HepG2 (cell line): ENCODE data around the gene FXN. TPM values are rescaled to one million over a fixed set of nuclear protein-coding genes. Genes with fewer than 3 reads are reported as not detected.

Experiments
- ARID3A ChIP-seq: IDR thresholded peaks from 2 replicates; pipeline ENCODE4 v1.6.1; 2012; ENCODE audit warnings: low read depth, low read length, improper control_type of control experiment
- BORCS8-MEF2B ChIP-seq: sonication (generic); formaldehyde crosslinking; IDR thresholded peaks from 2 replicates; pipeline ENCODE4 v1.8.0; 2022; ENCODE audit warnings: mild to moderate bottlenecking, missing genetic modification reagents
- CSRNP1 ChIP-seq: sonication (generic); formaldehyde crosslinking; IDR thresholded peaks from 2 replicates; pipeline ENCODE4 v1.8.1; 2023; ENCODE audit warnings: mild to moderate bottlenecking, missing genetic modification reagents
- DPF2 ChIP-seq: sonication (generic); formaldehyde crosslinking; IDR thresholded peaks from 2 replicates; pipeline ENCODE4 v1.4.0; 2020; ENCODE audit warnings: mild to moderate bottlenecking, low read depth, missing genetic modification reagents, borderline replicate concordance
- HNRNPK ChIP-seq: fragments of 200-400 bp; formaldehyde crosslinking; IDR thresholded peaks from 2 replicates; pipeline ENCODE4 v1.6.1; 2018; ENCODE audit warnings: low read length, low read depth, moderate library complexity, mild to moderate bottlenecking; ENCODE audit not compliant: poor library complexity, severe bottlenecking
- MAF1 ChIP-seq: sonication (generic); formaldehyde crosslinking; IDR thresholded peaks from 2 replicates; pipeline ENCODE4 v1.5.0; 2020; ENCODE audit warnings: missing genetic modification reagents, borderline replicate concordance
- PPARG ChIP-seq: conservative IDR thresholded peaks from 2 replicates; pipeline ENCODE4 v1.6.1; 2016; ENCODE audit warnings: missing biosample characterization, missing genetic modification reagents
- PRDM10 ChIP-seq: sonication (generic); formaldehyde crosslinking; IDR thresholded peaks from 2 replicates; pipeline ENCODE4 v1.4.0; 2020; ENCODE audit warnings: low read depth, missing genetic modification reagents
- SP140L ChIP-seq: sonication (generic); formaldehyde crosslinking; IDR thresholded peaks from 2 replicates; pipeline ENCODE4 v1.4.0; 2020; ENCODE audit warnings: missing genetic modification reagents, borderline replicate concordance
- TEF ChIP-seq: sonication (generic); formaldehyde crosslinking; IDR thresholded peaks from 2 replicates; pipeline ENCODE4 v1.5.0; 2020; ENCODE audit warnings: missing genetic modification reagents
- ZBED4 ChIP-seq: sonication (generic); formaldehyde crosslinking; IDR thresholded peaks from 2 replicates; pipeline ENCODE4 v1.4.0; 2020; ENCODE audit warnings: missing genetic modification reagents, borderline replicate concordance
- ZNF251 ChIP-seq: sonication (generic); formaldehyde crosslinking; IDR thresholded peaks from 2 replicates; pipeline ENCODE4 v1.9.0; 2021; ENCODE audit warnings: mild to moderate bottlenecking, missing genetic modification reagents
- ZNF343 ChIP-seq: sonication (generic); formaldehyde crosslinking; IDR thresholded peaks from 2 replicates; pipeline ENCODE4 v1.4.0; 2020; ENCODE audit warnings: mild to moderate bottlenecking, missing genetic modification reagents
- ZNF383 ChIP-seq: sonication (generic); formaldehyde crosslinking; IDR thresholded peaks from 2 replicates; pipeline ENCODE4 v1.4.0; 2020; ENCODE audit warnings: missing genetic modification reagents, mild to moderate bottlenecking, borderline replicate concordance
- ZNF556 ChIP-seq: sonication (generic); formaldehyde crosslinking; IDR thresholded peaks from 2 replicates; pipeline ENCODE4 v1.4.0; 2020; ENCODE audit warnings: mild to moderate bottlenecking, missing genetic modification reagents, borderline replicate concordance
- polyA plus RNA-seq, 8 experiments: library from polyadenylated mRNA; depleted of rRNA in 3 of 8; stranded (reverse) in 7 of 8; unstranded in 1 of 8; fragments of >200 nt; fragmentation: Illumina TruSeq in 4 of 8; extraction: Trizol in 4 of 8; gene quantifications; 2 replicates each; pipeline versions ENCODE4 v1.2.1 to v1.2.3, GENCODE V29; 2011 to 2016; ENCODE audit warnings: low read depth in 4 of 8, missing spikeins in 1 of 8, mixed read lengths in 1 of 8; ENCODE audit not compliant: insufficient read depth in 1 of 8
- total RNA-seq, 5 experiments: library from RNA; depleted of rRNA; stranded (reverse); fragments of >200 nt; fragmentation: Illumina TruSeq; extraction: Trizol; gene quantifications; 2 replicates each; pipeline ENCODE4 v1.2.3, GENCODE V29; 2016; ENCODE audit warnings: low read depth in 1 of 5
- TF ChIP-seq, protein P1 (sequence below): fragments of 450-650 bp; IDR thresholded peaks from 2 replicates; pipeline ENCODE4 v1.6.1; 2016

FXN gene
- total and polyA plus RNA-seq, 2 of the 13 experiments (the other 11 are each of a cell fraction or from before 2014, with no cell fraction given) = 24.1 to 26.0 TPM

DNA sequence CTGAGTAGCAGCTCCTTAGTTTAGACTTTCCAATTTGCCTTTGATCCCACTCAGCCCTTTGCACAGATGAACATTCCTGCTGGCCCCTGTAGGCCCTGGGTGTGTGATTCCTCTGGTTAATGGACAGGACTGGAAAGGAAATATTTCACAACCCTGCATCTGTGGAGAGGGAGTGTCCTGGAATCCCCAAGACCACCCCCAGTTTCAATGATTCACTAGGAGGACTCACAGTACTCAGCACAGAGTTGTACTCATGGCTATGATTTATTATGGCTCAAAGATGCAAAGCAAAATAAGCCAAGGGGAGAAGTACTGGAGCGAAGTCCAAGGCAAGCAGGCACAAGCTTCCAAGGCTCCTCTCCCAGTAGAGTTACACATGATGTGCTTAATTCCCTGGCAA, 96.1 kb downstream of the FXN start (continued):
- no peak for TF ChIP-seq ZBED4 (CRISPR knock-in tag)
- TF ChIP-seq BORCS8-MEF2B (CRISPR knock-in tag) = no peak
- TF ChIP-seq PRDM10 = 0 out of 2 replicates have a peak, but pooled peaks have one; percentile 16
- peak; percentile 63; the same call in 1 of the 2 replicates for TF ChIP-seq ARID3A
- no peak for TF ChIP-seq TEF (CRISPR knock-in tag)
- TF ChIP-seq DPF2 (CRISPR knock-in tag) = peak; percentile 61; the same call in 1 of the 2 replicates
- no peak for TF ChIP-seq ZNF251 (CRISPR knock-in tag)
- no peak for TF ChIP-seq ZNF343 (CRISPR knock-in tag)
- no peak for TF ChIP-seq HNRNPK
- TF ChIP-seq SP140L (CRISPR knock-in tag) = no peak
- TF ChIP-seq ZNF556 (CRISPR knock-in tag) = no peak; the same call in 1 of the 2 replicates
- TF ChIP-seq ZNF383 = no peak
- no peak for TF ChIP-seq CSRNP1 (CRISPR knock-in tag)
- TF ChIP-seq MAF1 (CRISPR knock-in tag) = no peak
- TF ChIP-seq PPARG = no peak
- TF ChIP-seq, protein P1, sequence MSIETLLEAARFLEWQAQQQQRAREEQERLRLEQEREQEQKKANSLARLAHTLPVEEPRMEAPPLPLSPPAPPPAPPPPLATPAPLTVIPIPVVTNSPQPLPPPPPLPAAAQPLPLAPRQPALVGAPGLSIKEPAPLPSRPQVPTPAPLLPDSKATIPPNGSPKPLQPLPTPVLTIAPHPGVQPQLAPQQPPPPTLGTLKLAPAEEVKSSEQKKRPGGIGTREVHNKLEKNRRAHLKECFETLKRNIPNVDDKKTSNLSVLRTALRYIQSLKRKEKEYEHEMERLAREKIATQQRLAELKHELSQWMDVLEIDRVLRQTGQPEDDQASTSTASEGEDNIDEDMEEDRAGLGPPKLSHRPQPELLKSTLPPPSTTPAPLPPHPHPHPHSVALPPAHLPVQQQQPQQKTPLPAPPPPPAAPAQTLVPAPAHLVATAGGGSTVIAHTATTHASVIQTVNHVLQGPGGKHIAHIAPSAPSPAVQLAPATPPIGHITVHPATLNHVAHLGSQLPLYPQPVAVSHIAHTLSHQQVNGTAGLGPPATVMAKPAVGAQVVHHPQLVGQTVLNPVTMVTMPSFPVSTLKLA = no peak
